Measurements from ENCODE around the gene ARHGAP23. TPM values are rescaled to one million over a fixed set of nuclear protein-coding genes. Genes with fewer than 3 reads are reported as not detected.

The ARHGAP23 gene
- total RNA-seq, 1 donor from 2014 or later: 0.57 TPM

DNA sequence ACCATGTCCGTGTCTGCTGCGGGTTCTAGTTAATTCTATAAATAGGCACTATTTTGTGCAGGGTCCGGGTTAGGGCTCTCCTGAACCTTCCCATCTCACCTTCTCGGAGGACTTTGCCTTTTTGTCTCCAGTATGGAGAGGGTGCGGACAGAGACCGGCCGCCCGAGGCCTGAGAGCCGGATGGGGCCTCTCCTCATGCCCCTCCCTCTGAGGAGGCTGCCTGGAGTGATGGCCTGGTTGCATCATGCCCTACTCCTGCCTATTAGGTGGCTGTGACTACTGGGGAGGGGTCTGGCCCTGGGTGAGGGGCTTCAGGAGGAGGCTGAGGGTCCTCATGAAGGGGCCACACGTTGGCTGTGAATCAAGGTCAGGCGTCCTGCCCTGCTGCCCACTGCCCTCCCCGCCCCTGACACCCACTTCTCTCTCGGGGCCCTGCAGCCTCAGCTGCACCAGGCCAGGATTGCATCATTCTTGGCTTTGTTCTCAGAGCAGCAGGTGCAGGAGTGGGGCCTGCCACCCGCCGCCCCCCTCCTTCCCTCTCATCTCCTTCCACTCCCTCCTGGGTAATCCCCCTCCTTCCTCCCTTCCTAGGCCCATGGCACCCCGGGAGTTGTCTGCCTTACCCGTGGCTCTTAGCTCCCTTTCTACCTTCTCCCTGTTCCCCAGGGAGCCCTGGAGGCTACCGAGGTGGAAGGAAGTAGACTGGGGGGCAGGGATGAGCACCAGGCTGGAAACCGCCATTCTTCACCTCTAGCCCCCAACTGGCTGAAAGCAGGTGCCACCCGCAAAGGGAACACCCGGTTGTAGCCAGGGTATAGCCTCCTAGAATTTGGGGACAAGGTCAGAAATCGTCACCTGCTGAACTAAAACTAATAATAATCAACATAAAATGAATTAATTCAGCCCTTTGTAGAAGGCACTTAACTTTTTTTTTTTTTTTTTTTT, 12.7 kb upstream of the ARHGAP23 start:
- Mint-ChIP-seq H3K27ac (peak overlapping the region; percentile 78), H3K36me3 (ENCODE audit: low read depth) (no peaks in the 10 kb centered on the region), H3K4me1 (ENCODE audit: low read depth) (no peaks in the 10 kb centered on the region), H3K27me3 (ENCODE audit: insufficient read depth) (peaks cover 31% of the 10 kb centered on the region), H3K9me3 (no peaks in the 10 kb centered on the region), H3K4me3 (peak overlapping the region; percentile 37)
- intact Hi-C loops (cut with micrococcal nuclease): no loop called here
- no peak for DNase-seq (ENCODE audit: low spot score)

DNA sequence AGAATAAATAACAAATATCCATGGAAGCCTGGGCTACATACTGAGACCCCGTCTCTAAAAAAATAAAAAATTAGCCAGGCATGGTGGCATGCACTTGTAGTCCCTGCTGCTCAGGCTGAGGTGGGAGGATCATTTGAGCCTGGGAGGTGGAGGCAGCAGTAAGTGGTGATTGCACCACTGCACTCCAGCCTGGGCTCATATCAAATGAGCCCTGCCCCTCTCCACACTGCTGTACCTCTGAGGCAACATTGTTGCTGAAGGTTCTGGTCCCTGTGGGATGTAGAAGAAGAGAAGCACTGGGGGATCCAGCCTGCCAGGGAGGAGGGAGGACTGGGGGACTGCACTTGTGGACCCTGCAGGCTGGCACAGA, 11.4 kb upstream of the ARHGAP23 start:
- Mint-ChIP-seq H3K27ac (no peak overlapping the region), H3K36me3 (ENCODE audit: low read depth) (no peaks in the 10 kb centered on the region), H3K4me1 (ENCODE audit: low read depth) (no peaks in the 10 kb centered on the region), H3K27me3 (ENCODE audit: insufficient read depth) (peaks cover 35% of the 10 kb centered on the region), H3K9me3 (no peaks in the 10 kb centered on the region), H3K4me3 (no peak overlapping the region)
- no peak for DNase-seq (ENCODE audit: low spot score)
- intact Hi-C loops (cut with micrococcal nuclease): no loop called here

DNA sequence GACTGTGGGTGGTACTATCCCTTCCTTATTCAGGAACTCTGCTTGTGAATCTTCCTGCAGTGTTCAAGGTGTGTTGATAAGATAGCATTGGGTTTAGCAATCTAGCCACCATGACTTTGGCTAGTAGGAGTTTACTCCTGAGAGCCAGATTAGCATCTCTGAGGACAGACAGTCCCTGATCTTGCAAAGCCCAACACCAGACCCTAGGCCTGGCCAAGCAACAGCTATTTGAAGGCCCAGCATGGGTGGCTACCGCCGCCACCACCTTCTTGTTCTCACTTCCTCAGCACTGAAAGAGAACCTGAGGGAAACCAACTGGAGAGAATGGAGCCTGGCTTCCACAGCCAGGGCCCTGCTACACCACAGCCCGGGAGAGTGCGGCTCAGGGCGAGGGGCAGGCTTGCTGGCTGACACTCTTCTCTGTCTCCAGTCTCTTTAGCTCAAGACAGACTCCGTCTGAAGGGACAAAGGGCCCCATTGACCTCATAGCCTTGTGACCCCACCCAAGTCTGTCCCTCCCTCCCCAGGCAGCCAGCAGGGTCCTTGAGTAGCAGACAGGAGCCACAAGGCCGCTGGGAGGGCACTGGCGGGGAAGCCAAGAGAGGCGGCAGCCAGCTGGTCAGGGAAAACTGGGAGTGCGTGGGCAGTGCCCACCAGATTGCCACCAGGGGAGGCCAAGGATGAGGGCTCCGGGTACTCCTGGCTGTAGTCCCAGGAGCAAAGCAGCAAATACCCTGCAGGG, 10.9 kb upstream of the ARHGAP23 start:
- no peaks in the 10 kb centered on the region for H3K36me3 Mint-ChIP-seq (ENCODE audit: low read depth)
- H3K4me1 Mint-ChIP-seq (ENCODE audit: low read depth): no peaks in the 10 kb centered on the region

DNA sequence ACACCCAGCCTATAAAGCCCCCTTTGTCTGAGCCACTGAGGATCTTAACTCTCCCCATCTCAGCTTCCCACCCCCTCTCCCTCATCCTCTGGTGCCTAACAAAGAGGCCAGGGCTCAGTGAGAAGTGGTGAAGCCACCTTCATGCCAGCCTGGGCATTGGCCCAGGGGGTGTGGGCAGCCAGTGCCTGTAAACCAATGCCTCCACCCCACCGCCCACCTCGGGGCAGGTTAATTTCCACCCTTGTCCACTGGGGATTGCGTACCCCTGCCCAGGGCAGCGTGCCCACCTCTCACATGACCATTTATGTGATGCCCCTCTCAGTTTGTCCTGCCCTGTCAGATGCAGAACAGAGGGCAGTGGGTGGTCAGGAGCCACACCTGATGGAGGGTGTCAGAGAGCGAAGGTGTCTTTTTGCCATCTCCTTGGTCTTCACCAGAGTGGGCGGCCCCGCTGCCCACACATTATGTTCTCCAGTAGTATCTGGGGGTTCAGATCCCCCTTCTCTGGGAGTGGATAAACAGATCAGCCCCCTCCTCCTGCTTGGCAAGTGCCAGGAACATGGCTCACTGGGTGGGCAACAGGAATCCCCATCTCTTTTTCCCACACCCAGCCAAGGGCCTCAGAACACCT, 10.1 kb upstream of the ARHGAP23 start:
- Mint-ChIP-seq H3K4me3 (no peak overlapping the region), H3K27me3 (ENCODE audit: insufficient read depth) (peaks cover 46% of the 10 kb centered on the region), H3K36me3 (ENCODE audit: low read depth) (no peaks in the 10 kb centered on the region), H3K4me1 (ENCODE audit: low read depth) (no peaks in the 10 kb centered on the region), H3K9me3 (no peaks in the 10 kb centered on the region), H3K27ac (no peak overlapping the region)
- intact Hi-C loops (cut with micrococcal nuclease): no loop called here
- DNase-seq (ENCODE audit: low spot score): no peak

More for the DNA sequence above, 10.9 kb upstream of the ARHGAP23 start:
- intact Hi-C loops (cut with micrococcal nuclease): no loop called here
- no peak for DNase-seq (ENCODE audit: low spot score)
- H3K27me3 Mint-ChIP-seq (ENCODE audit: insufficient read depth): peaks cover 41% of the 10 kb centered on the region
- H3K4me3 Mint-ChIP-seq: no peak overlapping the region
- H3K27ac Mint-ChIP-seq: no peak overlapping the region
- H3K9me3 Mint-ChIP-seq: no peaks in the 10 kb centered on the region

DNA sequence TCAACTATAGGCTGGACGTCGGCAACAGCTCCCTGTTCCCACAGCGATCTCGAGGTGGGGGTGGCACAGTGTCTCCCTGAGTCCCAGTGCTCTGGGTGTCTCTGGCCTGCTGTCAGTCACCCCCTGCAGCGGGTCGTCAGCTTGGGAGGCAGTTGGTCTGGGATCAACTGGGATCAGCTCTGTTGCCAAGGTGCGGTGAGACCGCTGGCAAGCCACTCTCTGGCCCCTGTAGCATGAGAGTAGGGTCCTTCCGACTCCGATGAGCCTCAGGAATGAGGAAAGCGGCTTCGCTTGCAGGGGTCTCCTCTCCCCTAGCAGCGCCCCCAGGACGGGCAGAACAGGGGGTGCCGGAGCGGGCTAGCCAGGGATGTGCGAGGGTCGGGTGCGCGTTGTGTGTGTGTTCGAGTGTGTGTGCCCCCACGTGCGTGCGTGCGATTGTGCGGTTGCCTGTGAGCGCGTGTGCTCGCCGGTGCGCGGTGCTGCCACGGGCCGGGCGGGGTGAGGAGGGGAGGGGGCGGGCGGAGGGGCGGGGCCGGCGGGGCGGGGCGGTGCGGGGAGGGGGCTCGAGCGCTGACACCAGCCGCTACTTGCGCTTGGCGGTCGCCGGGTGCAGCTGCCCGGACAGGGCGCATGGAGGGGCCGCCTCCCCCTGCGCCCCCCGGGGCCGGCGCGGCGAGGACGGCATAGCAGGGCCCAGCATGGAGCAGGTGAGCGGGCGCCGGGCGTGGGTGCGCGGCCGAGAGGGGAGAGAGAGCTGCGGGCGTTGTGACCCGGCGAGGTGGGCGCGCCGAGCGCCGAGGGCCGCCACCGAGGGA, 9.4 kb upstream of the ARHGAP23 start:
- no peaks in the 10 kb centered on the region for H3K36me3 Mint-ChIP-seq (ENCODE audit: low read depth)
- intact Hi-C loops (cut with micrococcal nuclease): no loop called here
- no peak overlapping the region for H3K27ac Mint-ChIP-seq
- H3K4me1 Mint-ChIP-seq (ENCODE audit: low read depth): no peaks in the 10 kb centered on the region
- H3K4me3 Mint-ChIP-seq: no peak overlapping the region
- no peak for DNase-seq (ENCODE audit: low spot score)
- H3K9me3 Mint-ChIP-seq: no peaks in the 10 kb centered on the region
- peaks cover 51% of the 10 kb centered on the region for H3K27me3 Mint-ChIP-seq (ENCODE audit: insufficient read depth)

DNA sequence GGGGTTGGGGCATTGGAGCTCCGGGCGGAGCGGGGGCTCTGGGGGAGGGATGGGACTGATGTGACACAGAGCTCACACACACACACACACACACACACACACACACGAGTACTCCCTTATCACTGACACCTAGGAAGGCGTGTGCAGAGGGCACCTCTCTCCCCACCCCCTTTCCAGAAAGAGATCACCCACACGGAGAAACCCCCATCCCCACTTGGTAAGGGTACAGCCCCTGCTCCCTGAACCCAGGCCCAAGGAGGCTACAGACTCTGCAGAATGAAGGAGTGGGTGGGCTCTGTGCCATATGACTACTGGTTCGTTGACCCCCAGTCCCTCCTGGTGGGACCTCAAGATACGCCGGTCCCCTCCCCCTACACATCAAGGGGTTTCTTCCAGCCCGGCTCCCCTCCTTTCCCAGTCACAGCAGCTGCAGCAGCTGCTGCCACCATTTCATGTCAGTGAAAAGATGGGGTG, 8.7 kb upstream of the ARHGAP23 start:
- no peak for DNase-seq (ENCODE audit: low spot score)
- no peak overlapping the region for H3K27ac Mint-ChIP-seq
- intact Hi-C loops (cut with micrococcal nuclease): no loop called here
- no peaks in the 10 kb centered on the region for H3K4me1 Mint-ChIP-seq (ENCODE audit: low read depth)
- H3K36me3 Mint-ChIP-seq (ENCODE audit: low read depth): no peaks in the 10 kb centered on the region
- H3K4me3 Mint-ChIP-seq: no peak overlapping the region
- H3K9me3 Mint-ChIP-seq: no peaks in the 10 kb centered on the region
- H3K27me3 Mint-ChIP-seq (ENCODE audit: insufficient read depth): peaks cover 57% of the 10 kb centered on the region

DNA sequence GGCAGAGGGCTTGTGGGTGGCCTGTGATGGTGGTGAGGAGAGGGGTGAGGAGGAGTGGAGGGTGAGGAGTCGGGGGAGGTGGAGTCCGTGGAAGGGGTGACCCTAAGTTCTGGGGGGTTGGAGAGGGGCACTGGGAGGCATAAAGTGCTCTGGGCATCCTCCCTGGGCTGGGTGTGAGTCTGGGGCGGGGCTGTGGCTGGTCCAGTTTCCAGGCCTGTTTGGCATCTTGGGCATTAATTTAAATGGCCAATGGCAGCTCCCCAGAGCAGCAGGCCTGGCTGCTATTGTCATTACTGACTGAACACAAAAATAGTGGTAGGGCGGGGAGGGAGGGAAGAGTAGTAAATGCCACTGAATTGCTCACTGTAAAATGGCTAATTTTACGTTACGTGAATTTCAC, 7.7 kb upstream of the ARHGAP23 start:
- Mint-ChIP-seq H3K4me1 (ENCODE audit: low read depth) (no peaks in the 10 kb centered on the region), H3K36me3 (ENCODE audit: low read depth) (no peaks in the 10 kb centered on the region), H3K27me3 (ENCODE audit: insufficient read depth) (peaks cover 66% of the 10 kb centered on the region), H3K4me3 (no peak overlapping the region), H3K9me3 (no peaks in the 10 kb centered on the region), H3K27ac (no peak overlapping the region)
- intact Hi-C loops (cut with micrococcal nuclease): no loop called here
- DNase-seq (ENCODE audit: low spot score): no peak

DNA sequence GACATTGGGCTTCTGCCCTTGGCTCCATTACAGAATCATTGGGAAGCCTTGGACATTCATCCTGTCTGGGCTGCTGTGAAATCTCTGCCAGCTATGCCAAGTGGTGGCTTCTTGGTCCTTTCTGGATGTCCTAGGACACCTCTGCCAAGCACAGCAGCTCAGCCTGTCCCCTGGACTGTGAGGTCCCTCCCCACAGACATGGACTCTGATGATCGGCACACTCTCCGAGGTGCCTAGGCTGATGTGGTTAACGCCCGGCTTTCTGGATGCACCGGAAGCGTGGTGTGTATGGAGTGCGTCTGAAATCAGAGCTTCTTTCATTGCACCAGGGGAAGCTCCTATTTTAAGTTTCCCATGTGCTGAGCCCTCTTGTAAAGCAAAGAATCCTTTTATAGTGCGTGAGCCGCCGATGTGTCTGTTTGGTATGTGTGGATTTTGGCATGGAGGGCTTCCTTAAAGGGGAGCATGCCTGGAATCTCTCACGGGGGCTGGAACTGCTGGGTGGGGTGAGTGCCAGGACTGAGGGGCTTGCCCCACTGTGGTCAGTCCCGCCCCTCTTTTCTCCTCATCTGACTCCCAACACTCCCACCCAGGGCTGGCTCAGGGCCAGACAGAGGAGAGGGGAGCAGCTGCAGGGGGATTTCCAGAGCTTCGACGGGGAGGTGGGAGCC, 7.0 kb upstream of the ARHGAP23 start:
- intact Hi-C loops (cut with micrococcal nuclease): no loop called here
- H3K4me3 Mint-ChIP-seq: no peak overlapping the region
- DNase-seq (ENCODE audit: low spot score): no peak
- H3K4me1 Mint-ChIP-seq (ENCODE audit: low read depth): no peaks in the 10 kb centered on the region
- H3K9me3 Mint-ChIP-seq: no peaks in the 10 kb centered on the region
- no peak overlapping the region for H3K27ac Mint-ChIP-seq
- no peaks in the 10 kb centered on the region for H3K36me3 Mint-ChIP-seq (ENCODE audit: low read depth)
- peaks cover 68% of the 10 kb centered on the region for H3K27me3 Mint-ChIP-seq (ENCODE audit: insufficient read depth)

DNA sequence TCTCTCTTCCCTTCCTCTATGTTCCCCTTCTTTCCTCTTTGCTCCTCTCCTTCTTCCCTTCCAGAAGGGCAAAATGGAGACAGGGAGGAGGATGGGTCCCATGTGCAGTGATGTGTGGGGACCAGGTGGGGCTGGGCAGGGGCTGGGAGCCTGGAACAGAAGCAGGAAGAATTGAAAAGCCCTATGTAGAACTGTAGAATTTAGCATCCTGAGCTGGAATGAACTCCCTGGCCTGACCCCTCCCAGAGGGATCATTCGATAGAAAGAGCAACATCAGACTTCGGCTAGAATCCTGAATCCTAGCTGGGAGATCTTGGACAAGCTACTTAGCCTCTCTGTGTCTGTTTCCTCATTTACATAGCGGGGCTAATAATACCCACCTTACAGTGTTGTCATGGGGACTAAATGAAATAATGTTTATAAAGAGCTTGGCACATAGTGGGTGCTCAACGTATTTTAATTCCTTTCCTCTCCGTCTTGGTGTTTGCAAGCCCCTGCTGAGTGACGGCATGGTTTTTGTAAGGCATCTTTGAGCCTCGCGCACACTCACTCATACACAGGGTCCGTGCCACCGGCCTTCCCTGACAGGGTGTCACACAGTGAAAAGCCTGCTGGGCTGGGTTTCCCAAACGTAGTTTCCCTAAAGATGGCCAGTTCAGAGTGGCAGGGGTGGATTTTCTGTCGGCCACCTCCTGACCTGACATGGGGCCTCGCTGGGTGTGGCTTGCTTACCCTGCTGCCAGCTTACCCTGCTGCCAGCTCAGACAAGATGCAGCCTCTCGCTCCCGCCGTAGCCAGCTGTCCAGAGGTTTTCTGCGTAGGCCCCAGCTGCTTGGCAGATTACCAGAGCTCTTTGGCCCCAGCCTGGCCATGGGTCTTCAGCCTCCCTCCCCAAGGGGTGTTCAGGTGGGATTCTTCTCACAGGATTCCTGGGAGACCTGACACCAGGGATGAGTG, 6.1 kb upstream of the ARHGAP23 start:
- H3K36me3 Mint-ChIP-seq (ENCODE audit: low read depth): no peaks in the 10 kb centered on the region
- no peak overlapping the region for H3K27ac Mint-ChIP-seq
- H3K27me3 Mint-ChIP-seq (ENCODE audit: insufficient read depth): peaks cover 70% of the 10 kb centered on the region
- no peak for DNase-seq (ENCODE audit: low spot score)
- no peaks in the 10 kb centered on the region for H3K4me1 Mint-ChIP-seq (ENCODE audit: low read depth)
- H3K4me3 Mint-ChIP-seq: no peak overlapping the region
- no peaks in the 10 kb centered on the region for H3K9me3 Mint-ChIP-seq
- intact Hi-C loops (cut with micrococcal nuclease): loop anchor here (2.0 kb wide), 1 partner anchor 245 kb away; no protein-coding TSS in a partner anchor

DNA sequence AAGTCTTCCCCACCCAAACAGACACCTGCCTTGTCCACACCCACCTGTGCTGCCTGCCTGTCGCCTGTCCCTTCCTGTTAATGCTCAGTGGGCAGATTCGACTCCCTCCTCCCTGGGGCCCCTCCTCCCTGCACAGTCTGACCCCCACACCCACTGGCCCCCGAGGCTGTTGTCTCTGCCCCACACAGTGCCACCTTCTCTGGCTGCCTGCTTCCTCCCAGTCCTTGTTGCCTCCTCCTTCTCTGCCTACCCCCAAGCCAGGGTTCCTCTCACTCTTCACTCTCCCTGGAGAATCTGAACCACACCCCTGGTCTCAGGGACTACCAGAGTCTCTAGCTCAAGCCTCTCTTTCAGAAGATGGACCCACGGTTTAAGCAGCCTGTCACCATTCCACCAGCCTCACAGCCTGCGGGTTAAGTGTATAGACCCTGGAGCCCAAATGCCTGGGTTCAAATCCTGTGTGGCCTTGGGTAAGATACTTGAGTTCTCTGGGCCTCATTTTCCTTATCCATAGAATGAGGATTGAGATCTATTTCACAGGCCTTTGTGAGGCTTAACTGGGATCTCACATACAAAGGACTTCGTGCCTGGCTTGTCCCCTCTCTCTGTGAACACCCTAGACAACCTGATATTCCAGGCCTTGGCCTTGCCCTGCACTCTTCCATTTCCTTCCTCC, 3.8 kb upstream of the ARHGAP23 start:
- no peak for DNase-seq (ENCODE audit: low spot score)
- Mint-ChIP-seq H3K4me1 (ENCODE audit: low read depth) (peaks cover 6% of the 10 kb centered on the region), H3K4me3 (no peak overlapping the region), H3K9me3 (no peaks in the 10 kb centered on the region), H3K27ac (no peak overlapping the region), H3K27me3 (ENCODE audit: insufficient read depth) (peaks cover 56% of the 10 kb centered on the region), H3K36me3 (ENCODE audit: low read depth) (no peaks in the 10 kb centered on the region)
- intact Hi-C loops (cut with micrococcal nuclease): no loop called here

DNA sequence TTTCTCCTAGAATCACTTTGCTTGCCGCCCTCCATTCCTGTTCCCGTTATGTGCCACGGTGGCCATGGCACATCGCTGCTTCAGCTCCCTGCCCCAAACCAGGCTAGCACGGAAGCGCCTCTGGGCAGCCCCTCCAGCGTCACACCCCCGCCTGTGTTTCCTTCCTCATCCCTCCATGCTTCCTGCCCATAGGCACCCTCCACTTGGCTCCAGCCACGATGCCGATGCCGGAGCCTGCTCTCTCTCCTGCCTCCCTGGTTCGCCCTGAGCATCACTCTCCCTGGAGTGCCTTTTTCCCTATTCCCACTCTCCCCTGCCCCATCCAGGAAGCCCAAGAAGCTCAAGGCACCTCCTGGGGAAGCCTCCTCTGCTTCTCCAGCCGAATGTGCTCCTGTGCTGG, 3.2 kb upstream of the ARHGAP23 start:
- Mint-ChIP-seq H3K4me3 (no peak overlapping the region), H3K36me3 (ENCODE audit: low read depth) (no peaks in the 10 kb centered on the region), H3K27ac (no peak overlapping the region), H3K9me3 (no peaks in the 10 kb centered on the region), H3K4me1 (ENCODE audit: low read depth) (peaks cover 6% of the 10 kb centered on the region), H3K27me3 (ENCODE audit: insufficient read depth) (peaks cover 53% of the 10 kb centered on the region)
- no peak for DNase-seq (ENCODE audit: low spot score)
- intact Hi-C loops (cut with micrococcal nuclease): no loop called here
